HepG2 (cell line): ENCODE results near the gene ENO2. TPM values are rescaled to one million over a fixed set of nuclear protein-coding genes. Genes with fewer than 3 reads are reported as not detected.
A peak's percentile ranks its signal among the peaks of the same experiment; 100 is the strongest.

ENCODE experiments used
- AGO1 ChIP-seq: fragments of 200-400 bp; formaldehyde crosslinking; IDR thresholded peaks from 2 replicates; pipeline ENCODE4 v1.6.1; 2017; ENCODE audit warnings: mild to moderate bottlenecking, low read depth, low read length, moderate library complexity; ENCODE audit not compliant: poor library complexity, severe bottlenecking
- GLI4 ChIP-seq: sonication (generic); formaldehyde crosslinking; IDR thresholded peaks from 2 replicates; pipeline ENCODE4 v1.5.1; 2020; ENCODE audit warnings: missing genetic modification reagents, mild to moderate bottlenecking, moderate library complexity, borderline replicate concordance
- KLF13 ChIP-seq: sonication (generic); formaldehyde crosslinking; IDR thresholded peaks from 2 replicates; pipeline ENCODE4 v1.4.0; 2020; ENCODE audit warnings: mild to moderate bottlenecking, missing genetic modification reagents
- MED1 ChIP-seq: sonication (generic); formaldehyde crosslinking; IDR thresholded peaks from 2 replicates; pipeline ENCODE4 v1.4.0; 2020; ENCODE audit warnings: missing genetic modification reagents
- MEIS1 ChIP-seq: sonication (generic); formaldehyde crosslinking; IDR thresholded peaks from 2 replicates; pipeline ENCODE4 v1.9.0; 2021; ENCODE audit warnings: mild to moderate bottlenecking, missing genetic modification reagents, moderate library complexity, borderline replicate concordance
- MXI1 ChIP-seq: IDR thresholded peaks from 3 replicates; pipeline ENCODE4 v1.6.1; 2012; ENCODE audit warnings: low read depth, low read length, inconsistent platforms, borderline replicate concordance
- NFKBIZ ChIP-seq: IDR thresholded peaks from 2 replicates; pipeline ENCODE4 v1.6.1; 2018; ENCODE audit warnings: missing genetic modification reagents, missing compliant biosample characterization
- RCOR2 ChIP-seq: IDR thresholded peaks from 2 replicates; pipeline ENCODE4 v1.6.1; 2016; ENCODE audit warnings: missing biosample characterization, missing genetic modification reagents
- ZBTB38 ChIP-seq: sonication (generic); formaldehyde crosslinking; IDR thresholded peaks from 2 replicates; pipeline ENCODE4 v1.5.1; 2020; ENCODE audit warnings: mild to moderate bottlenecking, missing genetic modification reagents
- ZNF256 ChIP-seq: sonication (generic); formaldehyde crosslinking; conservative IDR thresholded peaks from 2 replicates; pipeline ENCODE4 v1.4.0; 2020; ENCODE audit warnings: missing genetic modification reagents
- ZNF496 ChIP-seq: sonication (generic); formaldehyde crosslinking; IDR thresholded peaks from 2 replicates; pipeline ENCODE4 v1.8.1; 2023; ENCODE audit warnings: mild to moderate bottlenecking, moderate library complexity, missing genetic modification reagents; ENCODE audit not compliant: insufficient replicate concordance
- polyA plus RNA-seq, 8 experiments: library from polyadenylated mRNA; depleted of rRNA in 3 of 8; stranded (reverse) in 7 of 8; unstranded in 1 of 8; fragments of >200 nt; fragmentation: Illumina TruSeq in 4 of 8; extraction: Trizol in 4 of 8; gene quantifications; 2 replicates each; pipeline versions ENCODE4 v1.2.1 to v1.2.3, GENCODE V29; 2011 to 2016; ENCODE audit warnings: low read depth in 4 of 8, missing spikeins in 1 of 8, mixed read lengths in 1 of 8; ENCODE audit not compliant: insufficient read depth in 1 of 8
- total RNA-seq, 5 experiments: library from RNA; depleted of rRNA; stranded (reverse); fragments of >200 nt; fragmentation: Illumina TruSeq; extraction: Trizol; gene quantifications; 2 replicates each; pipeline ENCODE4 v1.2.3, GENCODE V29; 2016; ENCODE audit warnings: low read depth in 1 of 5
- TF ChIP-seq, protein P1 (sequence below): sonication (generic); formaldehyde crosslinking; IDR thresholded peaks from 2 replicates; pipeline ENCODE4 v1.4.0; 2020; ENCODE audit warnings: missing genetic modification reagents, low read depth, mild to moderate bottlenecking, borderline replicate concordance
- TF ChIP-seq, protein P2 (sequence below): IDR thresholded peaks from 2 replicates; pipeline ENCODE4 v1.6.1; 2012; ENCODE audit warnings: low read depth, low read length, improper control_type of control experiment
- TF ChIP-seq, protein P3 (sequence below): fragments of 450-650 bp; IDR thresholded peaks from 2 replicates; pipeline ENCODE4 v1.6.1; 2017
- TF ChIP-seq, protein P4 (sequence below): sonication (generic); formaldehyde crosslinking; IDR thresholded peaks from 2 replicates; pipeline ENCODE4 v1.4.0; 2020; ENCODE audit warnings: missing genetic modification reagents
- TF ChIP-seq, protein P5 (sequence below): sonication (generic); formaldehyde crosslinking; IDR thresholded peaks from 2 replicates; pipeline ENCODE4 v1.9.0; 2021; ENCODE audit warnings: mild to moderate bottlenecking, missing genetic modification reagents
- TF ChIP-seq, protein P6 (sequence below): sonication (generic); formaldehyde crosslinking; IDR thresholded peaks from 2 replicates; pipeline ENCODE4 v1.5.0; 2020; ENCODE audit warnings: missing genetic modification reagents

ENO2 gene
- total and polyA plus RNA-seq, 2 of the 13 experiments (the other 11 are each of a cell fraction or from before 2014, with no cell fraction given) = 19.3 to 136 TPM

DNA sequence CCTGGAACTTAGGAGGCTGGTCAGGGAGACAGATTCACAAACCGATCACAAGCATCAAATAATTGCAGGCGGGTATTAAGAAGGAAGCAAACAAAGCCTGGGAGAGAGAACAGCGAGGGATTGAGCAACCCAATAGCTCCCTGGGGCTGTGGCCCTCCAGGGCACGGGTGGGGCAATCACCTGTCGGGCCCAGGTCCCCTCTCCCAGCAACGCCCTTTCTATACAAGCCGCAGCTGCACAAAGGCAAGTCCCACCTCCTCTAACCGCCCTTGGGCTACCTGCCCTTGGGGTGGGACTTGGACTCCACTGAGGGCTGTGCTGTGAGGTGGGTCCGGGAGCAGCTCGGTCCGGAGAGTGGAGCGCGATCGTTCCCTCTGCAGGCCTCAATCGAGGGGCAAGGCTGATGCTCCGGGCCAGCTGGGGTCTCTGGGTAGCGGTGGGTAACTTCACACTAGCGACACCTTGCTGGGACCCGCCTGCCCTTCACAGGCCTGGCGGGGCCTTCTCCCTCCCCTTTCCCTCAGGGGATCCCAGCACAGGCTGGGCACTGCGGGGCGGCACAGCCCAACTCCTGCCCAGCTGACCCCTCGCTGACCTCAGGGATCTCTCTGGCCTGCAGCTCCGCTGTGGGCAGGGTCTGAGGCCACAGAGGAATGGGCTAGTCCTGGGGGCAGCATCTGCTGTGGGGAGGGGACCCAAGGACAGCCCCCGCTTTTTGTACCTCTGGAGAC, 48.1 kb downstream of the ENO2 start (continued):
- TF ChIP-seq, protein P1, sequence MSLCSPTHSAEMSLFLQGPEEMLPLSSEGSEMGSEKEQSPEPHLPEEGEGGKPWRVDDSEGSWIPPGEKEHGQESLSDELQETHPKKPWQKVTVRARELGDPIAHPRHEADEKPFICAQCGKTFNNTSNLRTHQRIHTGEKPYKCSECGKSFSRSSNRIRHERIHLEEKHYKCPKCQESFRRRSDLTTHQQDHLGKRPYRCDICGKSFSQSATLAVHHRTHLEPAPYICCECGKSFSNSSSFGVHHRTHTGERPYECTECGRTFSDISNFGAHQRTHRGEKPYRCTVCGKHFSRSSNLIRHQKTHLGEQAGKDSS (CRISPR knock-in tag) = no peak
- TF ChIP-seq ZNF256 (CRISPR knock-in tag) = no peak
- TF ChIP-seq MEIS1 (CRISPR knock-in tag) = no peak
- no peak for TF ChIP-seq MXI1
- no peak for TF ChIP-seq AGO1
- no peak for TF ChIP-seq ZNF496 (CRISPR knock-in tag)
- TF ChIP-seq, protein P2, sequence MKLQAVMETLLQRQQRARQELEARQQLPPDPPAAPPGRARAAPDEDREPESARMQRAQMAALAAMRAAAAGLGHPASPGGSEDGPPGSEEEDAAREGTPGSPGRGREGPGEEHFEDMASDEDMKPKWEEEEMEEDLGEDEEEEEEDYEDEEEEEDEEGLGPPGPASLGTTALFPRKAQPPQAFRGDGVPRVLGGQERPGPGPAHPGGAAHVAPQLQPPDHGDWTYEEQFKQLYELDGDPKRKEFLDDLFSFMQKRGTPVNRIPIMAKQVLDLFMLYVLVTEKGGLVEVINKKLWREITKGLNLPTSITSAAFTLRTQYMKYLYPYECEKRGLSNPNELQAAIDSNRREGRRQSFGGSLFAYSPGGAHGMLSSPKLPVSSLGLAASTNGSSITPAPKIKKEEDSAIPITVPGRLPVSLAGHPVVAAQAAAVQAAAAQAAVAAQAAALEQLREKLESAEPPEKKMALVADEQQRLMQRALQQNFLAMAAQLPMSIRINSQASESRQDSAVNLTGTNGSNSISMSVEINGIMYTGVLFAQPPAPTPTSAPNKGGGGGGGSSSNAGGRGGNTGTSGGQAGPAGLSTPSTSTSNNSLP = no peak
- no peak for TF ChIP-seq NFKBIZ (CRISPR knock-in tag)
- TF ChIP-seq KLF13 (CRISPR knock-in tag) = no peak
- TF ChIP-seq, protein P3, sequence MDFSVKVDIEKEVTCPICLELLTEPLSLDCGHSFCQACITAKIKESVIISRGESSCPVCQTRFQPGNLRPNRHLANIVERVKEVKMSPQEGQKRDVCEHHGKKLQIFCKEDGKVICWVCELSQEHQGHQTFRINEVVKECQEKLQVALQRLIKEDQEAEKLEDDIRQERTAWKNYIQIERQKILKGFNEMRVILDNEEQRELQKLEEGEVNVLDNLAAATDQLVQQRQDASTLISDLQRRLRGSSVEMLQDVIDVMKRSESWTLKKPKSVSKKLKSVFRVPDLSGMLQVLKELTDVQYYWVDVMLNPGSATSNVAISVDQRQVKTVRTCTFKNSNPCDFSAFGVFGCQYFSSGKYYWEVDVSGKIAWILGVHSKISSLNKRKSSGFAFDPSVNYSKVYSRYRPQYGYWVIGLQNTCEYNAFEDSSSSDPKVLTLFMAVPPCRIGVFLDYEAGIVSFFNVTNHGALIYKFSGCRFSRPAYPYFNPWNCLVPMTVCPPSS = no peak
- no peak for TF ChIP-seq GLI4 (CRISPR knock-in tag)
- peak; percentile 90 for TF ChIP-seq ZBTB38
- TF ChIP-seq, protein P4, sequence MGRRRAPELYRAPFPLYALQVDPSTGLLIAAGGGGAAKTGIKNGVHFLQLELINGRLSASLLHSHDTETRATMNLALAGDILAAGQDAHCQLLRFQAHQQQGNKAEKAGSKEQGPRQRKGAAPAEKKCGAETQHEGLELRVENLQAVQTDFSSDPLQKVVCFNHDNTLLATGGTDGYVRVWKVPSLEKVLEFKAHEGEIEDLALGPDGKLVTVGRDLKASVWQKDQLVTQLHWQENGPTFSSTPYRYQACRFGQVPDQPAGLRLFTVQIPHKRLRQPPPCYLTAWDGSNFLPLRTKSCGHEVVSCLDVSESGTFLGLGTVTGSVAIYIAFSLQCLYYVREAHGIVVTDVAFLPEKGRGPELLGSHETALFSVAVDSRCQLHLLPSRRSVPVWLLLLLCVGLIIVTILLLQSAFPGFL (CRISPR knock-in tag) = no peak
- TF ChIP-seq RCOR2 = no peak
- TF ChIP-seq MED1 (CRISPR knock-in tag) = no peak; the same call in 1 of the 2 replicates
- TF ChIP-seq, protein P5, sequence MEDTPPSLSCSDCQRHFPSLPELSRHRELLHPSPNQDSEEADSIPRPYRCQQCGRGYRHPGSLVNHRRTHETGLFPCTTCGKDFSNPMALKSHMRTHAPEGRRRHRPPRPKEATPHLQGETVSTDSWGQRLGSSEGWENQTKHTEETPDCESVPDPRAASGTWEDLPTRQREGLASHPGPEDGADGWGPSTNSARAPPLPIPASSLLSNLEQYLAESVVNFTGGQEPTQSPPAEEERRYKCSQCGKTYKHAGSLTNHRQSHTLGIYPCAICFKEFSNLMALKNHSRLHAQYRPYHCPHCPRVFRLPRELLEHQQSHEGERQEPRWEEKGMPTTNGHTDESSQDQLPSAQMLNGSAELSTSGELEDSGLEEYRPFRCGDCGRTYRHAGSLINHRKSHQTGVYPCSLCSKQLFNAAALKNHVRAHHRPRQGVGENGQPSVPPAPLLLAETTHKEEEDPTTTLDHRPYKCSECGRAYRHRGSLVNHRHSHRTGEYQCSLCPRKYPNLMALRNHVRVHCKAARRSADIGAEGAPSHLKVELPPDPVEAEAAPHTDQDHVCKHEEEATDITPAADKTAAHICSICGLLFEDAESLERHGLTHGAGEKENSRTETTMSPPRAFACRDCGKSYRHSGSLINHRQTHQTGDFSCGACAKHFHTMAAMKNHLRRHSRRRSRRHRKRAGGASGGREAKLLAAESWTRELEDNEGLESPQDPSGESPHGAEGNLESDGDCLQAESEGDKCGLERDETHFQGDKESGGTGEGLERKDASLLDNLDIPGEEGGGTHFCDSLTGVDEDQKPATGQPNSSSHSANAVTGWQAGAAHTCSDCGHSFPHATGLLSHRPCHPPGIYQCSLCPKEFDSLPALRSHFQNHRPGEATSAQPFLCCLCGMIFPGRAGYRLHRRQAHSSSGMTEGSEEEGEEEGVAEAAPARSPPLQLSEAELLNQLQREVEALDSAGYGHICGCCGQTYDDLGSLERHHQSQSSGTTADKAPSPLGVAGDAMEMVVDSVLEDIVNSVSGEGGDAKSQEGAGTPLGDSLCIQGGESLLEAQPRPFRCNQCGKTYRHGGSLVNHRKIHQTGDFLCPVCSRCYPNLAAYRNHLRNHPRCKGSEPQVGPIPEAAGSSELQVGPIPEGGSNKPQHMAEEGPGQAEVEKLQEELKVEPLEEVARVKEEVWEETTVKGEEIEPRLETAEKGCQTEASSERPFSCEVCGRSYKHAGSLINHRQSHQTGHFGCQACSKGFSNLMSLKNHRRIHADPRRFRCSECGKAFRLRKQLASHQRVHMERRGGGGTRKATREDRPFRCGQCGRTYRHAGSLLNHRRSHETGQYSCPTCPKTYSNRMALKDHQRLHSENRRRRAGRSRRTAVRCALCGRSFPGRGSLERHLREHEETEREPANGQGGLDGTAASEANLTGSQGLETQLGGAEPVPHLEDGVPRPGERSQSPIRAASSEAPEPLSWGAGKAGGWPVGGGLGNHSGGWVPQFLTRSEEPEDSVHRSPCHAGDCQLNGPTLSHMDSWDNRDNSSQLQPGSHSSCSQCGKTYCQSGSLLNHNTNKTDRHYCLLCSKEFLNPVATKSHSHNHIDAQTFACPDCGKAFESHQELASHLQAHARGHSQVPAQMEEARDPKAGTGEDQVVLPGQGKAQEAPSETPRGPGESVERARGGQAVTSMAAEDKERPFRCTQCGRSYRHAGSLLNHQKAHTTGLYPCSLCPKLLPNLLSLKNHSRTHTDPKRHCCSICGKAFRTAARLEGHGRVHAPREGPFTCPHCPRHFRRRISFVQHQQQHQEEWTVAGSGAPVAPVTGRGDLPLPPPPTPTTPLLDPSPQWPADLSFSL = no peak
- TF ChIP-seq, protein P6, sequence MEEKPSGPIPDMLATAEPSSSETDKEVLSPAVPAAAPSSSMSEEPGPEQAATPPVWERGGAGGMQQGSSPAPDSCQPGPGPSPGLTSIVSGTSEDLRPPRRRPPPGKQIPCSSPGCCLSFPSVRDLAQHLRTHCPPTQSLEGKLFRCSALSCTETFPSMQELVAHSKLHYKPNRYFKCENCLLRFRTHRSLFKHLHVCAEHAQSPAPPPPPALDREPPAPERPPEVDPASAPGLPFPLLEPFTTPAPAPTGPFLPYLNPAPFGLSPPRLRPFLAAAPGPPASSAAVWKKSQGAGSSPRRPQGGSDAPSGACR (CRISPR knock-in tag) = no peak
